IMR-90 (cell line): Measurements from ENCODE around the gene IL4R.

Experiments used
- BHLHE40 ChIP-seq: fragments of 150-350 bp; IDR thresholded peaks from 2 replicates; pipeline ENCODE4 v1.6.1; 2016; ENCODE audit warnings: mild to moderate bottlenecking, low read depth, low read length
- CEBPB ChIP-seq: IDR thresholded peaks from 2 replicates; pipeline ENCODE4 v1.6.1; 2012; ENCODE audit warnings: low read depth, low read length, improper control_type of control experiment
- CHD1 ChIP-seq: IDR thresholded peaks from 2 replicates; pipeline ENCODE4 v1.6.1; 2012; ENCODE audit warnings: low read depth, low read length, improper control_type of control experiment
- CTCF ChIP-seq: conservative IDR thresholded peaks from 2 replicates; pipeline ENCODE4 v1.5.1; 2012; ENCODE audit warnings: mild to moderate bottlenecking, low read depth, low read length, improper control_type of control experiment
- ELK1 ChIP-seq: fragments of 150-350 bp; IDR thresholded peaks from 2 replicates; pipeline ENCODE4 v1.6.1; 2016; ENCODE audit warnings: low read depth, mild to moderate bottlenecking, low read length, moderate library complexity, borderline replicate concordance
- FOS ChIP-seq: fragments of 150-350 bp; IDR thresholded peaks from 2 replicates; pipeline ENCODE4 v1.6.1; 2016; ENCODE audit warnings: low read depth, low read length
- MAFK ChIP-seq: IDR thresholded peaks from 2 replicates; pipeline ENCODE4 v1.6.1; 2012; ENCODE audit warnings: low read depth, low read length, improper control_type of control experiment
- MAZ ChIP-seq: IDR thresholded peaks from 2 replicates; pipeline ENCODE4 v1.6.1; 2012; ENCODE audit warnings: low read depth, mild to moderate bottlenecking, low read length, improper control_type of control experiment, moderate library complexity, borderline replicate concordance
- NFE2L2 ChIP-seq: fragments of 150-350 bp; IDR thresholded peaks from 2 replicates; pipeline ENCODE4 v1.6.1; 2016; ENCODE audit warnings: low read depth, mild to moderate bottlenecking, low read length
- POLR2A ChIP-seq: IDR thresholded peaks from 2 replicates; pipeline ENCODE4 v1.6.1; 2012; ENCODE audit warnings: mild to moderate bottlenecking, low read depth, low read length
- RAD21 ChIP-seq: IDR thresholded peaks from 2 replicates; pipeline ENCODE4 v1.6.1; 2012; ENCODE audit warnings: low read length, improper control_type of control experiment
- RCOR1 ChIP-seq: IDR thresholded peaks from 2 replicates; pipeline ENCODE4 v1.6.1; 2012; ENCODE audit warnings: mild to moderate bottlenecking, low read length, improper control_type of control experiment; ENCODE audit not compliant: insufficient replicate concordance
- SMC3 ChIP-seq: fragments of 150-350 bp; IDR thresholded peaks from 2 replicates; pipeline ENCODE4 v1.6.1; 2016; ENCODE audit warnings: low read depth, mild to moderate bottlenecking, antibody characterized with exemption, low read length, moderate library complexity
- USF2 ChIP-seq: fragments of 150-350 bp; IDR thresholded peaks from 2 replicates; pipeline ENCODE4 v1.6.1; 2017; ENCODE audit warnings: mild to moderate bottlenecking, antibody characterized with exemption, low read length, low read depth

GRCh38 chr16:27384425-27384824 lies 70.7 kb downstream of the IL4R start:
- TF ChIP-seq CTCF (no peak), USF2 (no peak), POLR2A (no peak), FOS (no peak), MAFK (no peak), CHD1 (no peak), NFE2L2 (no peak), SMC3 (no peak), MAZ (no peak), RCOR1 (no peak), RAD21 (no peak), ELK1 (no peak), BHLHE40 (no peak), CEBPB (no peak)
